ENCODE measurements around the gene C10orf90. TPM values are rescaled to one million over a fixed set of nuclear protein-coding genes. Genes with fewer than 3 reads are reported as not detected.

Gene C10orf90
- total RNA-seq, 1 experiment from 2014 or later = 0.62 TPM

DNA sequence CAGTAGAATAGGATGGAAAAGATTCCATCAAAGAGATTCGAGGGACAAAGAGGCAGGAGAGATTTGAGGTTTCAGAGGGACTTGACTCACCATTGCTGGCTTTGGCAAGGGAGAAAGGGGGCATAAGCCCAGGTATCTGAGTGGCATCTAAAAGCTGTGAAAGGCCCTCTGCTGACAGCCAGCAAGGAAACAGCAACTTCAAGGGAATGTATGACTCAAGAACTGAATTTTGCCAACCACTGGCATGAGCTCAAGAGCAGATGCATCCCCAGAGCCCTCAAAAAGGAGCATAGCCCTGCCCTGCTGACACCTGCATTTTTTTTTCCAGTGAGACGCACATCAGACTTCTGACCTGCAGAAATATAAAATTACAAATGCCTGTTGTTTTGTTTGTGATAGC is 262.7 kb downstream of the C10orf90 start:
- no peaks in the 10 kb centered on the region for H3K36me3 ChIP-seq (replicated peaks; ENCODE audit: control insufficient read depth, insufficient read depth, low read length)
- H3K27me3 ChIP-seq (ENCODE audit: control insufficient read depth, insufficient read depth, low read length) = no peaks in the 10 kb centered on the region
- no peak for DNase-seq

DNA sequence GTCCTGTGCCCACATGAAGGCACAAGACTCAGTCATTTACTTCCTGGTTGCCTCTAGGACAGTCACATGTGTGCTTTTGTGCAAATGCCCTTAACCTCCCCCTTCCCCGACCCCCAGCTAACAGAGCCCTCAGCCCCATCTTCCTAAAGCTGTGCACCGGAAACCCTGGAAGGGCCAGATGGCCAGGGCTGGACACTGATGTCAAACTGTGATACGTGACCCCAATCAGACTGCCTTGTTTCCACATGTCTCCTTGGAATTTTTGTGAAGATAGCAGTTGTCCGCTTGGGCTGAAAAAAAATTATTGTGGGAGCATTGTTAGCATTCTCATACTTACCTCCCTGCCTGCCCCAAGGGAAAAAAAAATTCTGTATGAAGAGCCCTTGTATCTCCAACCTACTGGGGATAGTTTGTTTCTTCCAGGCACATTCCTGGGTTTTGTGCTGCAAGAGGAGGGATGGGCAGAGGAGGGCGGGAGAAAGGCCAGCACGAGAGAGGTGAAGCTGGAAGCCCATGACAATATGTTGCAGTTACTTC is 265.2 kb downstream of the C10orf90 start:
- Histone ChIP-seq H3K4me3 (ENCODE audit: insufficient read depth, low read depth, low read length) (no peak overlapping the region), H3K27me3 (ENCODE audit: control insufficient read depth, insufficient read depth, low read length) (no peaks in the 10 kb centered on the region), H3K36me3 (replicated peaks; ENCODE audit: control insufficient read depth, insufficient read depth, low read length) (no peaks in the 10 kb centered on the region)
- no peak for DNase-seq

More for the DNA sequence above, 262.7 kb downstream of the C10orf90 start:
- H3K4me3 ChIP-seq (ENCODE audit: insufficient read depth, low read depth, low read length) = no peak overlapping the region

DNA sequence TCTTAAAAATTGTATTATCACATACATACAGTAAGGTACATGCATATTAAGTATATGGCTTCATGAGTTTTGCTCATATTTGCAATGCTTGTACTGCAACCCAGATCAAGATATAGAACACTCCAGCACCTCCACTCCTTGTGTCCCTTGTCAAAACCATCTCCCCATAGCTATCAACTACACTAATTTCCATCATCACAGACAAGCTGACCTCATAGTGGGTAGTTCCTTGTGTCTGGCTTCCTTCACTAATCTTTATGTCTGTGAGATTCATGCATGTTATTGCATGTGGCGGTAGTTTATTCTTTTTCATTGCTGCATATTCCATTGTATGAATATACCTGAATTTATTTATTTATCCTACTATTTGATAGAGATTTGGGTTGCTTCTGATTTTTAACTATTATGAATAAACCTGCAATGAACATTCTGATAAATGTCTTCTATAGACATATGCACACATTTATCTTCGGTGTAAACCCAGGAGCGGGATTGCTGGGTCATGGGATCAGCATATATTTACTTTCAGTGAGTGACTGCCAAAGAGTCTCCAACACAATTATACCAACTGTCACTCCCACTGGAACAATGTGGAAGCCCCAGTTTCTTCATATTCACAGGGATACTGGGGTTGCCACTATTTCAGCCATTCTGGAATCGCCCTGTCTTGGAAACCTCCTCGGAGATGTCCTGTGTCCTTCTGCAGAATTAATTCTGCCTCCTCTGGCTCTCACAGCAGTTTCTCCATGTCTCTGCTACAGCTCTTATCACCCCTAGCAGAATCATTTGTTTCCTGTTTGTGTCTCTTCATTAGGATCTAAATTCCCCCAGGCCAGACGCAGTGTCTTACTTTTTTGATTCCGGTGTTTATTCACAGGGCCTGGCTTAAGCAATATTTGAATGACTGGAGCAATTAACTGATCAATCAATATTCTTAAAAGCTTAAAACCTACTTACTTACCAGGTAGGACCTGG is 267.5 kb downstream of the C10orf90 start:
- DNase-seq = no peak
- H3K27me3 ChIP-seq (ENCODE audit: control insufficient read depth, insufficient read depth, low read length) = no peaks in the 10 kb centered on the region
- no peaks in the 10 kb centered on the region for H3K36me3 ChIP-seq (replicated peaks; ENCODE audit: control insufficient read depth, insufficient read depth, low read length)
- H3K4me3 ChIP-seq (ENCODE audit: insufficient read depth, low read depth, low read length) = no peak overlapping the region

DNA sequence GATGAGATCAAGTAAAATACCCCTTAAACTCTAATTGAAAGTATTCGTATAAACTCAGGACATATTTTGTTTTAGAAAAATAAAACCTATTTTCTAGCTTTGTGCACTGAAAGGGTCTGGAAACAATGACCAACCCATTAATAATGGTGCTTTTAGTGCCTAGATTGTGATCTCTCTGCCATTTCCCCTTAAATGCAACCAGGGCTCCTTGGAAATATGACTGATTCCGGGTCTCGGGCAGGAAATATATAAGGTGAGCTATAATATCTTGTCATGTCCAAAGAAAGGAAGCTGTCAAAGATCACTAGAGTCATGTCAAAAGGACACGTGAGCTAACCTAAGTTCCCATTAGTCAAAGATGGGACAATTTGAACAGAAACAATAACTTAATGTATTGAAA is 269.9 kb downstream of the C10orf90 start:
- H3K27me3 ChIP-seq (ENCODE audit: control insufficient read depth, insufficient read depth, low read length) = no peaks in the 10 kb centered on the region
- no peaks in the 10 kb centered on the region for H3K36me3 ChIP-seq (replicated peaks; ENCODE audit: control insufficient read depth, insufficient read depth, low read length)
- H3K4me3 ChIP-seq (ENCODE audit: insufficient read depth, low read depth, low read length) = no peak overlapping the region
- DNase-seq = no peak

DNA sequence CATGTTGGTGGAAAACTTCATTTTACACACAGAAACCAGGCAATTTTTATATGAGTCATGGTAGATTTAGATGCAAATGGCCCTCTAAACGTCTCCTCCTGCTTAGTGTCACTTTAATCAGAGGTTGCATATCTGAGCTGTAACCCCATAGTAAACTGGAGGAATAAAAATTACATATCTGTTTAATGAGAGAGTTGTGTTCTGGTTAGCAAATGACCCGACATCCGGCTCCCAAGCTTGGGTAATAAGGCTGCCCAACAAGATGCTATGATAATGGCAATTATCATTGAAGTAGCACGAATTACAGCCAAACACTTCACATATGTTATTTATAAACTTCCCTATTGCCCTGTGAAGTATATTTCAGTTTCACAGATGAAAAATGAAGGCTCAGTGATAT is 271.6 kb downstream of the C10orf90 start:
- Histone ChIP-seq H3K4me3 (ENCODE audit: insufficient read depth, low read depth, low read length) (no peak overlapping the region), H3K36me3 (replicated peaks; ENCODE audit: control insufficient read depth, insufficient read depth, low read length) (no peaks in the 10 kb centered on the region), H3K27me3 (ENCODE audit: control insufficient read depth, insufficient read depth, low read length) (no peaks in the 10 kb centered on the region)
- no peak for DNase-seq

DNA sequence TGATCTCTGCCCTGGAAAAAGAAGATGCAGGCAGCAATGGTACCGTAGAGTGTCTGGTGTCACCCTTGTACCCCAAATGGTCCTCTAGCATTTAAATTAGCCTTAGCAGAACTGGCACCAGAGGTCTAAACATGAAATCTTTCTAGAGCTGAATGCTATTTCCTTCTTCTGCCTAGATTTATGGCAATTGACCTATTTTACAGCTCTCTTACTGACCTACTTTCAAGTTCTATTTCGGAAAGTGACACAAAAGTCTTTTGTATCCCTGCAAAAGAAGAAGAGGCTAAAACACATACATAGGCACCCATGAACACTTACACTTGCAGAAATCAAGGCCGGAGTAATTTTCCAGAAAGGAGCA is 272.1 kb downstream of the C10orf90 start:
- no peaks in the 10 kb centered on the region for H3K27me3 ChIP-seq (ENCODE audit: control insufficient read depth, insufficient read depth, low read length)
- DNase-seq = no peak

DNA sequence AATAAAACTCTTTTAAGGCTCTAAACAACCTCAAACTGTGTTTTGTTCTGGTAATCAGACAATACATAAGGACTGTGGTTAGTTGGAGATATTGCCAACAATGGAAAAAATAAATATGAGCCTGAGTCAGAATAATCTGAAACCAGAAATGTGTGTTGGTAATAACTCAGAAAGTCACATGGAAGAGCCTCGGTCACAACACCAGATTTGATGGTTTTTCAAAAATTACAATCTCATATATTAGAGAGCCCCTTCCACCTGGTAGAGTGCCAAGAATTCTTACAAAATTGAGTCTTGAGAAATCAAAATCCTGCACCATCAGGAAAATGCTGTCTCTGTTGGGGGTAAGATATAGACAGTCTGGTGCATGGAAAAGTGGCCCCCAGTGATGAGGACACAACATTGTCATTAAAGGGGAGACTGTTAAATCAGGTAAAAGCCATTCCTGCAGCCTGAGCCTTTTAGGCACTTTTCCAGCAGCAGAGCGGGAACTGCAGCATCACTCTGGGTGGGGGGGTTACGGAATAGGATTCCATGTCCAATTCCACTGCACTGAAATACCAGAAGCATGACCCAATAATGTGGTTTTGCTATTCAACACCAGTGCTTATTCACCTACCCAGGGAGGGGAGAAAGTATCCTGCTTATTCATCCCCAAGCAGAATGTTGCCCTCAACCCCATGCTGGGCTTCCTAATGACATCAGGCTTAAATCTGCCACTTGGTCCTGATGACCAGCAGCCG is 272.7 kb downstream of the C10orf90 start:
- Histone ChIP-seq H3K4me3 (ENCODE audit: insufficient read depth, low read depth, low read length) (no peak overlapping the region), H3K27me3 (ENCODE audit: control insufficient read depth, insufficient read depth, low read length) (no peaks in the 10 kb centered on the region), H3K36me3 (replicated peaks; ENCODE audit: control insufficient read depth, insufficient read depth, low read length) (no peaks in the 10 kb centered on the region)
- DNase-seq = peak; percentile 35

More for the DNA sequence above, 272.1 kb downstream of the C10orf90 start:
- Histone ChIP-seq H3K4me3 (ENCODE audit: insufficient read depth, low read depth, low read length) (no peak overlapping the region), H3K36me3 (replicated peaks; ENCODE audit: control insufficient read depth, insufficient read depth, low read length) (no peaks in the 10 kb centered on the region)

DNA sequence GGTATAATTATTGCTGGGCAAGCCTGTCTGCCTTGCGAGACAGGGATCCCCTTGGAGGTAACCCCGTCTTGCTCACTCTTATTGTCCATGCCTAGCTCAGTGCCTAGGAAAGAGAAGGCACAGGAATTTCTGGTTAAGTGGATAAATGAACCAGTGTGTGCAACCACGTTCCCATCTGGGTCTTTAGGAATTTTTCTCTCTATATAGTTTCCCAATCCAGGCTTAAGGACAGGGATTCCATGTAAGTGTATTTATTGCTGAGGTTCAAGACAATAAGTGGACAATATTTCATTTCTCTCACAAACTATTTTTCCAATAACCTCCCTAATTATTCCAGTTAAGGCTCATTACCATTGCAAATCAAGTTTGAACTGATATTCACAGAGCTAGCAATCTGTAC is 273.3 kb downstream of the C10orf90 start:
- H3K36me3 ChIP-seq (replicated peaks; ENCODE audit: control insufficient read depth, insufficient read depth, low read length) = no peaks in the 10 kb centered on the region
- DNase-seq = no peak
- H3K4me3 ChIP-seq (ENCODE audit: insufficient read depth, low read depth, low read length) = no peak overlapping the region
- no peaks in the 10 kb centered on the region for H3K27me3 ChIP-seq (ENCODE audit: control insufficient read depth, insufficient read depth, low read length)

DNA sequence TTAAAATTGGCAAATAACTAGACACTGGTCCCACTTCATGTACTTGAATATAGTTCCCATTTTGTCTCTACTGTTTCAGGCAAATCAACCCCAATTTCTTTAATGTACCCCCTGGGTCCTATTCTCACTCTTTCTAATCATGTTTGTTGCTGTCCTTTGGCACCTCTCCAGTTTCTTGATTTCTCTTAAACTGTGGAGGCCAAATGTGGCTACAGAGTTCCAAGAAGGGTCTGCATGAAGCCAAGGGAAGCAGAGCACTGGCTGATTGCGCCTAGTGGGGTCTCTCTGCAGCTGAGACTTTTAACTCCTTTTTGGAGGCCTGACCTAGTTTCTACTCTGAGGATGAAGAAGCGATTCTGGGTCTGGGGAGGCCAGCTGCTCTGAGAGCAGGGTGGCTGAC is 275.5 kb downstream of the C10orf90 start:
- H3K4me3 ChIP-seq (ENCODE audit: insufficient read depth, low read depth, low read length) = no peak overlapping the region
- H3K27me3 ChIP-seq (ENCODE audit: control insufficient read depth, insufficient read depth, low read length) = peaks cover 4% of the 10 kb centered on the region
- no peak for DNase-seq
- H3K36me3 ChIP-seq (replicated peaks; ENCODE audit: control insufficient read depth, insufficient read depth, low read length) = no peaks in the 10 kb centered on the region

DNA sequence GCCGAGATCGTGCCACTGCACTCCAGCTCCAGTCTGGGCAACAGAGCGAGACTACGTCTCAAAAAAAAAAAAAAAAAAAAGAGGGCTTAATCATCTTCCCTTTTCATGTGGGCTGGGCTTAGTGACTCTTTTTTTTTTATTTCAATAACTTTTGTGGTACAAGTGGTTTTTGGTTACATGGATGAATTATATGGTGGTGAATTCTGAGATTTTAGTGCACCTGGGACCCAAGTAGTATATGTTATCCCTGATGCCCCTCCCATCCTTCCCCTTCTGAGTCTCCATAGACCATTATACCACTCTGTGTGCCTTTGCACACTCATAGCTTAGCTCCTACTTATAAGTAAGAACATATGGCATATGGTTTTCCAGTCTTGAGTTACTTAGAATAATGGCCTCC is 277.4 kb downstream of the C10orf90 start:
- Histone ChIP-seq H3K4me3 (ENCODE audit: insufficient read depth, low read depth, low read length) (no peak overlapping the region), H3K27me3 (ENCODE audit: control insufficient read depth, insufficient read depth, low read length) (peaks cover 20% of the 10 kb centered on the region), H3K36me3 (replicated peaks; ENCODE audit: control insufficient read depth, insufficient read depth, low read length) (no peaks in the 10 kb centered on the region)
- DNase-seq = no peak

DNA sequence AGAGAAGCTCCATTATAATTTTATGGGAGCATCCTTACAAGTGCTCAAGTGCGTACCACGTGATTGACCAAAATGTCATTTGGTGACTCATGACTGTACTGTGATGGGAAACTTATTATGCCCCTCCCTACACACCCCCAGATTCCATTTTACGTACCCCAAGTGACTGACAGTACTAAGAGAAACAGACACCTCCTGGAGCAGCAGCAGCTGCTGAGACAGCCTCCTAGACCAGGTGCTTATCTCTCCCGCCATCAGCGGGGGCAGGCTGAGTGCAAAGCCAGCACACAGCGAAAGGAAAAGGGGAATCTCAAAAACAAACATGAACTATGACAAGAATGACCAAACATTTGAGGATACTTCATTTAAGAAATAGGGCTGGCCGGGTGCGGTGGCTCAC is 278.0 kb downstream of the C10orf90 start:
- Histone ChIP-seq H3K36me3 (replicated peaks; ENCODE audit: control insufficient read depth, insufficient read depth, low read length) (no peaks in the 10 kb centered on the region), H3K27me3 (ENCODE audit: control insufficient read depth, insufficient read depth, low read length) (peaks cover 27% of the 10 kb centered on the region)
- DNase-seq = no peak

DNA sequence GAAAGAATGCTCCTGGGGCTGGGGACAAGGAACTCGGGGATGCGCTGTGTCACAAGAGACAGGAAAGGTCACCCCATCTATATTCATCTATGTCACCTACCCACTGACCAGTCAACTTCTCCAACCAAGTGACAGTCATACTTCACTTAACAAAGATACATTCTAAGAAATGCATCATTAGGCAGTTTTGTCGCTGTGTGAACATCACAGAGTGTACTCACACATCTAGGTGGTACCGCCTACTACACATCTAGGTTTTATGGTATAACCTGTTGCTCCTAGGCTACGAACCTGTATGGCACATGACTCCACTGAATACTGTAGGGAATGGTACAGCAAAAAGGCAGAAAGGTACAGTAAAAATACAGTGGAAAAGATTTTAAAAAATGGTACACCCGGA is 278.4 kb downstream of the C10orf90 start:
- no peaks in the 10 kb centered on the region for H3K36me3 ChIP-seq (replicated peaks; ENCODE audit: control insufficient read depth, insufficient read depth, low read length)
- H3K27me3 ChIP-seq (ENCODE audit: control insufficient read depth, insufficient read depth, low read length) = peaks cover 31% of the 10 kb centered on the region
- DNase-seq = no peak
- H3K4me3 ChIP-seq (ENCODE audit: insufficient read depth, low read depth, low read length) = no peak overlapping the region

More for the DNA sequence above, 278.0 kb downstream of the C10orf90 start:
- H3K4me3 ChIP-seq (ENCODE audit: insufficient read depth, low read depth, low read length) = no peak overlapping the region

DNA sequence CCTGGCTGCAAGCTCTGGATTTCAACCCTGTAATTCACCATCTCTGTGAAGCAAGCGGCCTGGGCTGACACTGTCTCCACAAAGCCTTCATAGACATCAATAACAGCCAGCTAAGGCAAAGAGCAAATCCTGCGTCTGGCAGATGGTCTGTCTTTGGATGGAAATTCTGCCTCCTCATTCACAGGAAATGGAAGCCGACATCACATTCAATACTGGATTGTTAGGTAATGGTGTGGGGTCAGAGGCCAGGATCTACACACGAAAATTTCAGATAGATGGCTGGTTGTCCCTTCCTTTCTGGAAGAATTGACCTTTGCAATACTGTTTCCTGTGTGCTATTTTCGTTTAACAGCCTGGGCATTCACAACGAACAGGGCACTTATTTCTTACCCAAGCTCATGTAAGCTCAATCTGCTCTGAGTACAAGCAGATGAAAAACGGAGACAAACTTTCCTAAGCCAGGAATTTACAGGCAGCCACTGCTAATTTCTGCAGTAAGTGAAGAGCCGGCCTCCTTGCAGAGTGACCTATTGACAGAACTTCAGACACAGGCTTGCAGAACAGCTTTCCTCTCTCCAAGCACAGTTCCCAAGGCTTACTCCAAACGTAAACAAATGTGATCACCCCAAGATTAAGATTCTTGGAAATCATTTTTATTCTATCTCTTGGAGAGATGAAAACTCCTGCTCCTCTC is 279.2 kb downstream of the C10orf90 start:
- Histone ChIP-seq H3K27me3 (ENCODE audit: control insufficient read depth, insufficient read depth, low read length) (peaks cover 31% of the 10 kb centered on the region), H3K4me3 (ENCODE audit: insufficient read depth, low read depth, low read length) (no peak overlapping the region), H3K36me3 (replicated peaks; ENCODE audit: control insufficient read depth, insufficient read depth, low read length) (no peaks in the 10 kb centered on the region)
- no peak for DNase-seq

DNA sequence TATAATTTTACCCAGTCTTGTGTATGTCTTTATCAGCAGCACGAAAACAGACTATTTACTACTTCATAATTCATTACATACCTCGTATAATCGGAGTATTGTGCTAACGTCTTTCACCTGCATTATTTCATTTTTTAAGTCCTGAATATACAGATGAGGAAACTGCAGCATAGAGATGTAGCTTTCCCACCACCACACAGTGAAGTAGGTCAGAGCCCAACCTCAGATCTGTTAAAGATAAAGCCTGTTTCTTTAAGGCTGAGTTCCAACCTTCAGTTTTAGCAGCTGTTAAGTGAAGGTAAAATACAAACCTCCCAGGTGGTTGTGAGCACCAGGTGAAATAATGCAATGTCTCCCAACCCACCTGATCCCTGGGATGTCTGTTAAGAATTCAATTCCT is 280.2 kb downstream of the C10orf90 start:
- H3K4me3 ChIP-seq (ENCODE audit: insufficient read depth, low read depth, low read length) = no peak overlapping the region
- no peak for DNase-seq
- H3K36me3 ChIP-seq (replicated peaks; ENCODE audit: control insufficient read depth, insufficient read depth, low read length) = no peaks in the 10 kb centered on the region
- peaks cover 31% of the 10 kb centered on the region for H3K27me3 ChIP-seq (ENCODE audit: control insufficient read depth, insufficient read depth, low read length)

All from H7 (cell line).